ENCODE measurements around the gene DUSP19. TPM values are rescaled to one million over a fixed set of nuclear protein-coding genes. Genes with fewer than 3 reads are reported as not detected.

Gene DUSP19
- polyA plus RNA-seq, 1 of the 3 experiments (the other 2 are of a cell fraction) = 0.85 TPM

GRCh38 chr2:183037074-183037552, 41.4 kb upstream of the DUSP19 start:
- no peaks in the 10 kb centered on the region for H3K9me3 ChIP-seq
- no peaks in the 10 kb centered on the region for H3K27me3 ChIP-seq (ENCODE audit: insufficient read depth)
- H3K79me2 ChIP-seq (ENCODE audit: insufficient read depth) = peaks cover 59% of the 10 kb centered on the region
- ChIA-PET CTCF (interaction anchor here (0.9 to 1.5 kb wide), 5 partner anchors 11 to 253 kb away, joined by 3 to 6 read pairs (median 4); no protein-coding TSS in a partner anchor), POLR2A (interaction anchor here (0.6 kb wide), 1 partner anchor 11 kb away, joined by 3 read pairs; no protein-coding TSS in a partner anchor)
- H4K20me1 ChIP-seq (ENCODE audit: insufficient read depth) = peaks cover 50% of the 10 kb centered on the region
- peak overlapping the region; percentile 75 for H3K4me2 ChIP-seq
- TF ChIP-seq RCOR1 (IDR thresholded peaks at IDR 0.05; ENCODE audit: low read length) (no peak), FOSL2 (IDR thresholded peaks at IDR 0.05; ENCODE audit: borderline replicate concordance, low read depth) (peak; percentile 24; the same call in 1 of the 2 replicates), FOXM1 (IDR thresholded peaks at IDR 0.05; ENCODE audit: low read depth) (no peak)
- H3K9ac ChIP-seq = peak overlapping the region; percentile 95
- no peak overlapping the region; the same call in 1 of the 2 replicates for H2AFZ ChIP-seq (ENCODE audit: low read depth)
- H3K4me1 ChIP-seq (ENCODE audit: control insufficient read depth in 1 of 2, insufficient read depth in 2 of 2, low read depth in 1 of 2, low read length in 1 of 2) = peaks cover 21 to 23% of the 10 kb centered on the region in 2 experiments; a peak in 3 of 4 replicates
- no peaks in the 10 kb centered on the region for H3K9me2 ChIP-seq
- no peak for DNase-seq
- WGBS (ENCODE audit: low lambda C conversion rate) = 0% methylated on average over 4 of the region's 4 CpGs
- peak overlapping the region; percentile 86 to 91 for H3K27ac ChIP-seq (ENCODE audit: low read depth in 2 of 2, low read length in 1 of 2)
- H3F3A ChIP-seq (replicated peaks; ENCODE audit: insufficient read depth) = peaks cover 14% of the 10 kb centered on the region
- peak overlapping the region; percentile 71 to 79 for H3K4me3 ChIP-seq (ENCODE audit: low read depth in 2 of 2, low read length in 1 of 2)
- H3K36me3 ChIP-seq (replicated peaks in 1 of 2; ENCODE audit: control insufficient read depth in 1 of 2, insufficient read depth in 2 of 2, low read length in 1 of 2) = no peaks in the 10 kb centered on the region

GRCh38 chr2:183037553-183038340, 40.8 kb upstream of the DUSP19 start:
- H3K9ac ChIP-seq = peak overlapping the region; percentile 95
- under 1% methylated on average over 19 of the region's 91 CpGs for WGBS (ENCODE audit: low lambda C conversion rate)
- H3K4me1 ChIP-seq (ENCODE audit: control insufficient read depth in 1 of 2, insufficient read depth in 2 of 2, low read depth in 1 of 2, low read length in 1 of 2) = peaks cover 21 to 23% of the 10 kb centered on the region in 2 experiments; a peak in 3 of 4 replicates
- H3K4me2 ChIP-seq = peak overlapping the region; percentile 75
- ChIA-PET POLR2A (interaction anchor here (0.6 kb wide), 1 partner anchor 12 kb away, joined by 3 read pairs; no protein-coding TSS in a partner anchor), CTCF (interaction anchor here (0.9 to 1.4 kb wide), 5 partner anchors 10 to 54 kb away, joined by 3 to 6 read pairs (median 3); no protein-coding TSS in a partner anchor)
- peak; percentile 76 for DNase-seq
- peaks cover 53% of the 10 kb centered on the region for H3K79me2 ChIP-seq (ENCODE audit: insufficient read depth)
- no peak overlapping the region; the same call in 1 of the 2 replicates for H2AFZ ChIP-seq (ENCODE audit: low read depth)
- no peaks in the 10 kb centered on the region for H3K27me3 ChIP-seq (ENCODE audit: insufficient read depth)
- peaks cover 14% of the 10 kb centered on the region for H3F3A ChIP-seq (replicated peaks; ENCODE audit: insufficient read depth)
- H3K27ac ChIP-seq (ENCODE audit: low read depth in 2 of 2, low read length in 1 of 2) = peak overlapping the region; percentile 86 to 91
- H3K36me3 ChIP-seq (replicated peaks in 1 of 2; ENCODE audit: control insufficient read depth in 1 of 2, insufficient read depth in 2 of 2, low read length in 1 of 2) = no peaks in the 10 kb centered on the region
- H3K9me3 ChIP-seq = no peaks in the 10 kb centered on the region
- no peaks in the 10 kb centered on the region for H3K9me2 ChIP-seq
- H4K20me1 ChIP-seq (ENCODE audit: insufficient read depth) = peaks cover 43% of the 10 kb centered on the region
- peak overlapping the region; percentile 71 to 79 for H3K4me3 ChIP-seq (ENCODE audit: low read depth in 2 of 2, low read length in 1 of 2)
- TF ChIP-seq IRF3 (IDR thresholded peaks at IDR 0.05; ENCODE audit: low read depth, low read length) (no peak), RFX5 (IDR thresholded peaks at IDR 0.05; ENCODE audit: low read length) (no peak), POLR2AphosphoS5 (IDR thresholded peaks at IDR 0.05; ENCODE audit: low read depth, low read length) (no peak), EP300 (IDR thresholded peaks at IDR 0.05; ENCODE audit: borderline replicate concordance in 1 of 2, low read depth in 1 of 2, low read length in 1 of 2) (no peak; a peak in 1 of 4 replicates), SIN3A (IDR thresholded peaks at IDR 0.05; ENCODE audit: borderline replicate concordance, low read depth, low read length) (no peak), CHD2 (IDR thresholded peaks at IDR 0.05; ENCODE audit: low read length, partially characterized antibody) (no peak), MAX (IDR thresholded peaks at IDR 0.05; ENCODE audit: low read depth) (no peak), NRF1 (IDR thresholded peaks at IDR 0.05; ENCODE audit: low read depth, low read length) (no peak), USF2 (IDR thresholded peaks at IDR 0.05; ENCODE audit: borderline replicate concordance, low read depth, low read length) (no peak), RCOR1 (IDR thresholded peaks at IDR 0.05; ENCODE audit: low read length) (no peak), GATA2 (CRISPR knock-in tag; IDR thresholded peaks at IDR 0.05) (no peak), EZH2phosphoT487 (IDR thresholded peaks at IDR 0.05; ENCODE audit: borderline replicate concordance, low read depth) (no peak), PBX3 (IDR thresholded peaks at IDR 0.05) (no peak), NFIC (IDR thresholded peaks at IDR 0.05; ENCODE audit: borderline replicate concordance) (no peak), TAF1 (IDR thresholded peaks at IDR 0.05; ENCODE audit: borderline replicate concordance, low read depth, low read length) (no peak), YY1 (IDR thresholded peaks at IDR 0.05; ENCODE audit: low read depth) (peak; percentile 45; the same call in 1 of the 2 replicates), CTCF (IDR thresholded peaks at IDR 0.05) (0 out of 2 replicates have a peak, but pooled peaks have one; percentile 9)
